ENCODE measurements around the gene KCNA1. TPM values are rescaled to one million over a fixed set of nuclear protein-coding genes. Genes with fewer than 3 reads are reported as not detected.

Gene KCNA1
- total and polyA plus RNA-seq, 2 donors (not counting 3 experiments of a cell fraction or from before 2014, with no cell fraction given): not detected

DNA sequence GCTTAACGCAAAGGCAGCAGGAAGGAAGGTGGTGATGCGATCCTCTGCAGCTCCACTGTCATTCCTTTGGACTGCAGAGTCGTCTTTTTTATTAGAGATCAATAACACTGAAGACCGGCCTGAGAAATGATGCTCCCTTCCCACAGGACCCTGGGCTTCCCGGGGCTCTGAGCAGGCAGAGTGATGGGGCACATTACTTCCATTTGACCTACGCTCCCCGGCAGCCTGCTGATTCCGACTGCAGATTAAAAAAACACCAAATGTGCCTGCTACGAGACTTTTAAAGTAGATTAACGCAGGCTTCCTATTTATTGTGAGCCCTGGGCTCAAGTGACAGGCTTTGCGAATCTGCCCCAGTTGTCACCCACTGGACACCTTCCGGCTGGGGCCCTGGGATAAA is 37.5 kb downstream of the KCNA1 start:
- Histone ChIP-seq H3K9me1 (replicated peaks; ENCODE audit: control insufficient read depth, extremely low read depth, insufficient read depth, low read length) (no peaks in the 10 kb centered on the region), H3K27ac (ENCODE audit: insufficient read depth, low read depth, low read length) (no peak overlapping the region), H2AFZ (ENCODE audit: low read depth, low read length) (no peak overlapping the region), H4K20me1 (replicated peaks; ENCODE audit: control insufficient read depth, extremely low read depth, insufficient read depth, low read length) (no peaks in the 10 kb centered on the region), H3K27me3 (ENCODE audit: control insufficient read depth in 2 of 2, insufficient read depth in 2 of 2, low read length in 2 of 2) (no peaks in the 10 kb centered on the region), H3K9ac (replicated peaks; ENCODE audit: extremely low read depth, insufficient read depth, low read length) (no peak overlapping the region), H3K4me3 (replicated peaks in 1 of 3; ENCODE audit: insufficient read depth in 1 of 3, low read depth in 1 of 3, low read length in 3 of 3) (no peak overlapping the region), H3K36me3 (ENCODE audit: control insufficient read depth in 2 of 2, extremely low read depth in 1 of 2, insufficient read depth in 2 of 2, low read length in 2 of 2) (no peaks in the 10 kb centered on the region), H3K4me2 (ENCODE audit: insufficient read depth, low read length) (no peak overlapping the region), H3K79me2 (ENCODE audit: control insufficient read depth, insufficient read depth, low read length) (no peaks in the 10 kb centered on the region), H3K9me3 (replicated peaks; ENCODE audit: control insufficient read depth, insufficient read depth, low read length) (no peaks in the 10 kb centered on the region), H3K4me1 (ENCODE audit: control insufficient read depth, extremely low read depth, insufficient read depth, low read length) (no peaks in the 10 kb centered on the region)
- DNase-seq (ENCODE audit: low read depth, low spot score): no peak
- no peak for FAIRE-seq
- CTCF ChIA-PET: interaction anchor here (0.7 kb wide), 1 partner anchor 12 kb away, joined by 3 read pairs; no protein-coding TSS in a partner anchor
- POLR2A ChIA-PET: no interaction called here
- no TSS peak for BruUV-seq (replicated peaks)
- TF ChIP-seq GATA2 (IDR thresholded peaks at IDR 0.05; ENCODE audit: insufficient read depth, insufficient read length, low read depth, low read length): no peak
- TF ChIP-seq POLR2AphosphoS5 (IDR thresholded peaks at IDR 0.05; ENCODE audit: insufficient read depth, low read depth, low read length): no peak
- TF ChIP-seq, protein P1, sequence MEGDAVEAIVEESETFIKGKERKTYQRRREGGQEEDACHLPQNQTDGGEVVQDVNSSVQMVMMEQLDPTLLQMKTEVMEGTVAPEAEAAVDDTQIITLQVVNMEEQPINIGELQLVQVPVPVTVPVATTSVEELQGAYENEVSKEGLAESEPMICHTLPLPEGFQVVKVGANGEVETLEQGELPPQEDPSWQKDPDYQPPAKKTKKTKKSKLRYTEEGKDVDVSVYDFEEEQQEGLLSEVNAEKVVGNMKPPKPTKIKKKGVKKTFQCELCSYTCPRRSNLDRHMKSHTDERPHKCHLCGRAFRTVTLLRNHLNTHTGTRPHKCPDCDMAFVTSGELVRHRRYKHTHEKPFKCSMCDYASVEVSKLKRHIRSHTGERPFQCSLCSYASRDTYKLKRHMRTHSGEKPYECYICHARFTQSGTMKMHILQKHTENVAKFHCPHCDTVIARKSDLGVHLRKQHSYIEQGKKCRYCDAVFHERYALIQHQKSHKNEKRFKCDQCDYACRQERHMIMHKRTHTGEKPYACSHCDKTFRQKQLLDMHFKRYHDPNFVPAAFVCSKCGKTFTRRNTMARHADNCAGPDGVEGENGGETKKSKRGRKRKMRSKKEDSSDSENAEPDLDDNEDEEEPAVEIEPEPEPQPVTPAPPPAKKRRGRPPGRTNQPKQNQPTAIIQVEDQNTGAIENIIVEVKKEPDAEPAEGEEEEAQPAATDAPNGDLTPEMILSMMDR (IDR thresholded peaks at IDR 0.05; ENCODE audit: extremely low read depth in 1 of 2, insufficient read depth in 1 of 2, low read depth in 1 of 2, low read length in 2 of 2): no peak
- TF ChIP-seq JUN (IDR thresholded peaks at IDR 0.05; ENCODE audit: borderline replicate concordance, insufficient read depth, insufficient read length, low read depth): no peak
- TF ChIP-seq MYC (IDR thresholded peaks at IDR 0.05; ENCODE audit: low read depth, low read length): no peak
- no peak for TF ChIP-seq EZH2 (IDR thresholded peaks at IDR 0.05; ENCODE audit: borderline replicate concordance, low read depth, low read length, severe bottlenecking)
- TF ChIP-seq POLR2A (IDR thresholded peaks at IDR 0.05; ENCODE audit: low read depth, low read length): no peak
- TF ChIP-seq, protein P2, sequence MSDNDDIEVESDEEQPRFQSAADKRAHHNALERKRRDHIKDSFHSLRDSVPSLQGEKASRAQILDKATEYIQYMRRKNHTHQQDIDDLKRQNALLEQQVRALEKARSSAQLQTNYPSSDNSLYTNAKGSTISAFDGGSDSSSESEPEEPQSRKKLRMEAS (IDR thresholded peaks at IDR 0.05; ENCODE audit: insufficient read depth, insufficient read length): no peak
- no peak for TF ChIP-seq FOS (IDR thresholded peaks at IDR 0.05; ENCODE audit: borderline replicate concordance, insufficient read depth, low read length)
- intact Hi-C loops (cut with micrococcal nuclease) (no loop called here), dilution Hi-C loops (cut with MboI; ENCODE audit: extremely low pct_ligation_motif_present, low sequenced_read_pairs) (no loop called here)
